Nucleus accumbens (tissue), 56 donors: ENCODE measurements around the gene PAK6.
A peak's percentile ranks its signal among the peaks of the same experiment; 100 is the strongest.

Experiments used
- DNase-seq, 56 donors: peaks; one replicate each; lab custom pipeline; 2025; lab: John Stamatoyannopoulos, UW

Gene PAK6

DNA sequence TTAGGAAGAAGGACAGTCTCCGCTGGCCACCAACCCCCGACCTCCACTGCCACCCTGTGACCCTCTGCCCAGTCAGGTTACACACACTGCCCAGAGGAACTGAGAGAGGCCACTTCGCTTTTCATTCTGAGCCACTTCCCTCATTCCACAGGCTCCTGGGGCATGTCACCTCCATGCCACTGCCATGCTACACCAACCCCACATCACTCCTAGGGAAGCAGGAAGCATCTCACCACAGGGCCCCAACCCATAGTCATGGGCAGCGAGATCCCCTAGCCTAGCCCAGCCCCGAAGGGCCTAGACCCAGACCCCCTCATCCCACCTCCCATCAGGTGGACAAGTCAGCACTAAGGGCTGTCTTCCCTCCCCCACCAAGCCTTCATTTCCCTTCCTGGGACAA lies 67.5 kb downstream of the PAK6 start:
- DNase-seq = peak in 9 of 56 donors; percentile 11 to 38 (median 21)

GRCh38 chr15:40306908-40307307 lies 68.0 kb downstream of the PAK6 start:
- no peak for DNase-seq

DNA sequence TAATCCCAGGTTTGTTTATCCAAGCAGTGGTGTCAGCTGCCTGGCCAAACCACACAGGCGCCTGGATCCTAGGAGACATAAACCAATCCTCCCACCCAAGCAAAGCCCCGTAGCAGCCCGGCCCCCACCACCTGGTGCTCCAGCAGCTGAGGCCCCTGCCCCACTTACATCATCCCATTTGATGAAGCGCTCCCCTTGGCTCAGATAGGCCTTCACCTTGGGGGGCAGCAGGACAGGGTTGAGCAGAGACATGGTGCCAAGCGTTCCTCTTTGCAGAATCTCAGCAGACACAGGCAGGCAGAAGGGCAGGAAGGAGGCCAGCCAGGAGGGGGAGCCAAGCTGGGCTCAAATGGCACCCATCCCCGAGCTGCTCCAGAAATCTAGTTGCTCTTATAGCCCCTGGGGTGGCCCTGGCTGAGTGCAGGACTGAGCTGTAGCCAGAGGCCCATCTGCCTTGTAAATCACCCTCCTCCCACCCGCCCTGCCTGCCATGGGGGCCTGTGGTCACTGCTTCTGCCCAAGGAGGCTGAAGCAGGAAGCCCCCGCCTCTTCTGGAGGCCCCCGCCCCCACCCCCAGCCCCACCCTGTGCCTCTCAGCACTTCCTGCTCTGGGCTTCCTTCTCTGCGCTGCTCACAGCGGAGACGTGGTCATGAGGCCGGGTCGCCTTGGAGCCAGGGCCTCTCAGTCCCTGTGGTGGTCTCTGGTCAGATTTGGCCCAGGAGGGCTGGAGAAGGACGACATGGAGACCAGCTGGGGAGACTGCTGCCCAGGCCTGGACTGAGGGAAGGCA lies 68.8 kb downstream of the PAK6 start, which contains the start of gene PLCB2:
TSS of gene PLCB2 (minus strand) at position 515 of the 791 bp plus-strand sequence. CDS start at position 252, 263 bp downstream.
- DNase-seq = peak in 15 of 56 donors; percentile 12 to 47 (median 24)

DNA sequence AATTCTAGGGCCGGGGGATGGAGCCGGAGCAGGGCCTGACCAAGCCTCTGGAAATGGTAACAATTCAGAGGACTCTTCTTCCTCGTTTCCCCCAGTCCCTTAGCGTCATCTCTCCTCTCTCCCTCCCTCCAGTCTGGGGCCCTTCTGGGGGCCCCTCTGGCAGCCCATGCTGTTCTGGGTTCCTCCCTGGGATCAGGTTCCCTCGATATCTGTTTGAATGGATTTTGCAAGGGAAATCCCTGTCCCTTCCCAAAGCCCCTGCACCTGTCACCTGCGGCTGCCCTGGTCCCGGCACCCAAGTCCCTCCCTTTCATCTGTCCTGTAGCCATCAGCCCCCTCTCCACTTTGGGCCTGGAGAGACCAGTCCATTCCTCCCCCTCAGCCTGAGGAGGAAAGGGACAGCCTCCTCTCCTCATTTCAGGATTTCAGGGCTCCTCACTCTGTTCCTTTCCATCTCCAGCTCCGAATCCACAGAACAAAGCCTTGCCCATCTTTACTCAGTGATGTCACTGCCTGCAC lies 70.5 kb downstream of the PAK6 start:
- no peak for DNase-seq

DNA sequence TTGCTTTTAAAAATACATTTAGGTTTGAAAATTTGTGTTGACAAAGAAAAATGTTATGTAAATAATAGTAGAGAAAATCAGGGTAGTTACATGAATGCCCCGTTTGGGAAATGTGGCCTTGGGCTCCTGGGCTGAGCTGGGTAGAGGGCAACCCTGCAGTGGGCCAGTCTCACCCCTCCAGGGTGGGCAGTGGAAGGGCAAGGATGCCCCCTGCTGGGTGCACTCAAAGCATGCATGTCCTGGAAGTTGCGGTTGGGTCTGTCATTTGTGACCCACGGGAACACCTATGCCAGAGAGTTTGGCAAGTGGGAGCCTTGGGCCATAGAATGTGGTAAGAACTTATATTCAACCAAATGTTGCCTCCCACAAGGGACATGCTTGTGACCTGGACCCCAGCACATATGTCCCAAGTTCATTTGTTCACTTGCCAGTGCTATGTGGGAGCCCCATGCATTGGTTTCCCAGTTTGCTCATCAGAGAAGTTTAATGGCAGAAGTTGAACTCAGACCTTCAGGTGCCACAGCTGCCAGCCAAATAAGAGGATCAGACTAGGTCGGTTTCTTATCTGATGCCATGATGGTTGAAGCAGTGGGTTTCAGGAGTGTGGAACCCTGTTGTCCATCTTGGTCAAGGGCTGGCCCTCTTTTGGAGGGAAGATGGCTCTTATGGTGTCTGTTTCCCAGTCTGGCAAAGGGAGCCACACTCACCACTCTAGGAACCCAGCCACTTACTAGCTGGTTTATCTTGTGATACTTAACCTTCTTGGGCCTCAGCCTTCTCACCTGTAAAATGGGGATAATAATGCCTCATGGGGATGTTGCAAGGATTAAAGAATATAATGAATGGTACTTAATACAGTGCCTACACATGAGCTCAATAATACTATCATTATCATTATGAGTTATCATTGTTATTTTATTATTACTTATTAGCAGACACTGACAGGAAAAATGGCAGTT lies 71.4 kb downstream of the PAK6 start:
- peak in 24 of 56 donors; percentile 6 to 60 (median 32) for DNase-seq

DNA sequence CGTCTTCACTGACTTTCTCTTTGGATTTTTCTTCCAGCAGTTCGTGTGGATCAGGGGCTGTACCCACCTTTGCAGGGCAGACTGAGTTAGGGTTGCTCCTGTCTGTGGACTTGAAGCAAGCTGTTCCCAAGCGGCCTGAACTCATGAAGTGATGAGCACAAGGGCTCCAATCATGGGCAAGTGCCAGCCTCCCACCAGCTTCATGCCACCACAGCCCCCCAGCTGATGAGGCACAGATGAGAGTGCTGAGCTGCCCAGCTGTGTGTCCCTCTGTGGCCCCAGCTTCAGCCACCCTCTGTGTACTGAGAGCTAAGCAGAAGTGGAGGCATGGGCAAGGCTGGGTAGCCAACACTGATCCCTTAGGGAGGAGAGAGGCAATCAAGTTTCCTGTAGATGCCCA lies 72.1 kb downstream of the PAK6 start:
- no peak for DNase-seq

- DNase-seq = no peak
Measured at GRCh38 chr15:40312370-40313158, 73.7 kb downstream of the PAK6 start.

DNA sequence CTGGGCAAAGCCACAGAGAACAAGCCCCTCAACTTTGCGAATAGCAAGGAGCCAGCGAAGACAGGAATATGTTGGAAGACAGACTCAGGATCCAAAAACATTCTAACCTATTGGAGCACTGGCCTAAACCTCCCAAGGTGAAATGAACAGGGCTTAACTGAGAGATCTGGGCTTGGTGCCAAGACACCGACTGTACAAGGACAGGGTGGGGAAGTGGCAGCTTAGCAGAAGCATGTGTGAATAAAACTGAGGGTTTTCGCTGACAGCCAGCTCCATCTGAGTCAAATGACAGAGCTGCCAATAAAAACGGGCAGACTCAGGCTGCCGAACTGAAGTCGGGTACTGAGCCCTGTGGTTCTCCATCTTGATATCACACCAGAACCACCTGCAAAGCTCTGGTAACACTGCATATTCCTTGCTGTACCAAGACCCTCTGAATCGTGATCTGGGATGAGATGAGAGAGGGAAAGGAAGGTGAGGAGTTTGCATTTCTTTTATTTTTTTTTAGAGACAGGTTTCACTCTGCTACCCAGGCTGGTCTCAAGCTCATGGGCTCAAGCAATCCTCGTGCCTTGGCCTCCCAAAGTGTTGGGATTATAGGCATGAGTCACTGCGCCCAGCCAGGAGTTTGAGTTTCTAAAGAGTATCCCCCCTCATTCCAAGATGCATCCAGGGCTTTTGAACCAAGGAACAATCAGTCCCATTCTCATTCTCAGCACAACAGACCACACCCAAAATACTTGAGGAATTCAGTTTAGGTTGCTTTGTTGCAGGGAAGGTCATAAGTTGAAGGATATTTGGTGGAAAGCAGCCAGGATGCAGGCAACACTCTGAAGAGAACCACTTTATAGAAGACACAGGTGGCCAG lies 74.9 kb downstream of the PAK6 start:
- peak in 16 of 56 donors; percentile 5 to 56 (median 25) for DNase-seq

DNA sequence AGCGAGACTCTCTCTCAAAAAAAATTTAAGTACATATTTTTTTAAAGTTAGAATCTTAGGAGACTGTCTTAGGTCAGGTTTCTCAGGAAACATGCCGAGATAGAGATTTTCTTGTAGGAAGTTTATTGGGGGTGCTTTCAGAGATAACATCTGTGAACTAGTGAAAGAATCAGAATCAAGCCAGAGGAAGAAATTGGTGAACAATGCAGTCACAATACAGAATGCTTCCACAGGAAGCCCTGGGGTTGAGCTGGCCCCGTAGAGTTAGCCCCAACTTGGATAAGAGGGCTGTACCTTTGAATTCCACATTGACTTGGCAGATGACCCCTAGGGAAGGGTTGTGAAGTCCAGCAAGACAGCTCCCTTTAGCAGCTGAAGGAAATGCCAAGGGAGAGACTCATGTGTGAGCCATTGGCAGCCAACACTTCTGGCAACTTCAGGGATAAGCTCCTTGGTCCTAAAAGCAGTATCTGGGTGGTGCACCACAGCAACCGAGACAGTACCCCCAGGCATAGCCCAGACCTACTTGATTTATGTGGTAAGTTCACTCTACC lies 75.9 kb downstream of the PAK6 start:
- no peak for DNase-seq

DNA sequence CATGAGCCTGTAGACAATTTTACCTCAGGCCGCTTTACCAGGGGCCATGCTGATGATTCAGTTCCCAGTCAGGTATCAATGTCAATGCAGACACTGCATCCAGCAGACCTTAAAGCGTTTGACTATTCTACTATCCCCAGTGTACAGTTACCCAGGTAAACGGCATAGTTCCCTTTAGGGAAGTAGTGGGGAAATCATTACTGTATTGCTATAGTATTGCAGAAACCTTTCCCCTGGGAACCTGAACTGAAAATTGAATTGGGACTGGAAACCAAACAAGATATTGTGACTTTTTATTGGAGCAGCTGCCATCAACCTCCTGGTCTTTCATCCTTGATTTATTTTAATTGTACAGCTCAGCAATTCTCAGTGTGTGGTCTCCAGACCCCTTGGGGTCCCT lies 78.1 kb downstream of the PAK6 start:
- no peak for DNase-seq

DNA sequence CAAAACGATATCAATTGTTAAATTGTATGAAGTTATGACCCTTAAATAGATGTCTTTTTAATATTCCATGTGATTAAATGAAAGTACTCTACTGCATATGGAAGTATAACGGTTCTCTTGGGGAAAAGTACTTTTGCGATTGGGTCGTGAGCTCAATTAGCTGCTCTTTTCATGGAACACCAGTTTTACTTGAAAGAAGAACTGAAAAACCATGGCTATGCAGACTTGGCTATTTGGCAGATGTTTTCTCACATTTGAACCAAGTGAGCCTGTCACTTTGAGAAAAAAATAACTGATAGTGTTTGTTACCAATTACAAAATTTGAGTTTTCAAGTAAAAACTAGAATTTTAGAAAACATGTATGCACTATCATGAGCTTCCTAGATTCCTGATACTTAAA lies 78.7 kb downstream of the PAK6 start:
- DNase-seq = no peak

GRCh38 chr15:40320409-40320808 lies 81.5 kb downstream of the PAK6 start:
- no peak for DNase-seq

GRCh38 chr15:40320931-40321371 lies 82.1 kb downstream of the PAK6 start:
- DNase-seq = peak in 32 of 56 donors; percentile 7 to 78 (median 36)

DNA sequence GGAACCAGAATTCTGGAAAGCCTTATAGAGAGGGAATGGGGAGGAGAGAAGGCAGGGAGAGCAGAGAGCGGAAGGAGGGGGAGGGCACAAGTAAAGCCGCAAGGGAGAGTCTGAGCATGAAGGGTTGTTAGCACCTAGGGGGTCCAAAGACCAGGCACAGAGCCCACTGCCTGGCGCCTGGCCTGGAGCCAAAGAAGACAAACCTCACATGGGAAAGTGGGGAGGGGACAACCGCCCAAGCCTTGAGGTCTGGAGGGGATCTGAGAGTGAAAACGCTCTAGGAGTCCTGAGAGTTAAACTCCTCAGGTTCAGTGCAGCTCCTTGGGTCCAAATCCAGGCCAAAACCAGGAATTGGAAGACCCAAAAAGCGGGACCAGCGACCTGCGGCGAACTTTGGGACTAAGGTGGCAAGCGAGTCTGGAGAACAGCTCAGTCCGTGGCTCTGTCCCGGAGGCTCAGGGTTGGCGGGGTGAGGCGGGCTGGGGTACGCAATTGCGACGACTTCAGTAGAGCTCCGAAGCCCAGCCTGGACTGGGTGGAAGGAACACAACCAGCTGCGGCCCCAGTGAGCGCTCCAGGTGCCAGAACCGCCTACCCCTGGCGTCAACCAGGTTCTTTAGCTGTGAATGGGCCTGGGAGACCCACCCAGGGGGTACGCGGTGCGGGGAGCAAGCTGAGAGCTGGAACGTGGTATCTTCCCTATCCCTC lies 83.8 kb downstream of the PAK6 start:
- DNase-seq = peak in 2 of 56 donors; percentile 44 to 56

DNA sequence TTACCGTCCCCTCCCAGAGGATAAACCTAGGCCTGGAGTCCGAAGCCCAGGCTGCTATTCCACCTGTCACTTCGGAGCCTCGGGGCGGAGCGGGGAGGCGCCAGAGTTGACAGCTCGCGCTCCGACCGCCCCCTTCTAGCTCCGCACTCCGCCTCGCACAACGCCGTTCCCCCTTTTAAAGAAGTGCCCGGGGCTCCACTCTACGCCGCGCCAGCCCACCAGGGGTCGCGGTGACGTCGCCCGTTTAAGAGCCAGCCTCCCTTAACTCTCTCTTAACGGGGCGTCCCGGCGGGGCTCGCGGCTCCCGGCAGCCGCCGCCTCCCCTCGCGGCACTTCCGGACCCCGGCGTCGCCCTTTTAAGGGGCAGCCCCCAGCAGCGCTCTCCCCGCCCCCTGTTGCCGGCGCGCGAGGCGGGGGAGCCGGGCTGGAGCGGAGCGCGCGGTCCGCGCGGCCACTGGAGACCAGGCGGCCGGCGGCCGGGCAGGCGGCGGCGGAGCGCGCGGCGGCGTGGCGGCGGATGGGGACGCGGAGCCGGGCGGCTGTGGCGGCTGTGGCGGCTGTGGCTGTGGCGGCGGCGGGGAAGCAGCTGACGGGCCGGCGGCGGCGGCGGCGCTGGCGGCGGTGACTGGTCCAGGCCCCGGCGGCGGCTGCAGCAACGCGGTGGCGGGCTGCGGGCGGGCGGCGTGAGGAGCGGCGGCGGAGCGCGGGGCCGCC lies 84.5 kb downstream of the PAK6 start, which contains the start of gene INAFM2:
TSS of gene INAFM2 (plus strand) at position 454 of the 714 bp plus-strand sequence. CDS start 364 bp downstream, outside the sequence.
- peak in 54 of 56 donors; percentile 43 to 93 (median 78) for DNase-seq

DNA sequence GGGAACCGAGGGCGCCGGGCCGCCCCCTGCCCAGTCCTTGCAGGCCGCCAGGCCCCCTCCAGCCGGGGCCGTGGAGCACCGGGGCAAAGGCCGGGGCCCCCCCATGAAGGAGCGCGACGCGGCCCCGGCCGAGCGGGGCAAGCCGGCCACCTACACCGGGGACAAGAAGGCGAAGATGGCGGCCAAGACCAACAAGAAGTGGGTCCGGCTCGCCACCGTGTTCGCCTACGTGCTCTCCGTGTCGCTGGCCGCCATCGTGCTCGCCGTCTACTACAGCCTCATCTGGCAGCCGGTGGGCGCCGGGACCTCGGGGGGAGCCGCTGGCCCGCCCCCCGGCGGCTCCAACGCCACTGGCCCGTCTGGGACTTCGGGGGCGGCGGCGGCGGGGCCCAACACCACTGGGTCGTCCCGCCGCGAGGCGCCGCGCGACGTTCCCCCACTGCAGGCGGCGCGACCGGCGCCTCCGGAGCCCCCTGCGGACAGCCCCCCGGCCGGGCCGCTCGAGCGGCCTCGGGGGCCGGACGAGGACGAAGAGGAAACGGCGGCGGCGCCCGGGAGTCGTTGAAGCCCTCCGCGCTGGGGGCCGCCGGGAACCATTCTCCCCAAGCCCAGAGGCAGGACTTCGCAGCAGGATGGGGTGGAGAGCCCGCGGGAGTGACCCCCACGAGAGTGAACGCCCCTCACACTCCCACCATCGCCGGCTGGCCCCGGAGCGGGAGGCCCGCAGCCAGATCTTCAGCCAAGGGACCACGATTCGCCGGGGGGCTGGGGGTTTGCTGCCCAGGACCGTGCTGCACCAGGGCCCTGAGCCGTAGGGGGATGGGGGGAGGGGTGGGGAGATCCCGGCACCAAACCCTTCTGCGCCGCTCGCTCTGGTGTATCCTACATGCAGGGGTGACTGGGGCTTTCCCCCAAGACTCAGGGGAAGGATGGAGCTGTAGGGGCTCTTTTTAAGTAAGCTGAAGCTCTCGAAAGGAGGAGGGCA lies 85.4 kb downstream of the PAK6 start:
- DNase-seq = peak in 4 of 56 donors; percentile 11 to 32 (median 24)
